CD14-positive monocyte (primary cell): ENCODE data around the gene MRGPRE. TPM values are rescaled to one million over a fixed set of nuclear protein-coding genes. Genes with fewer than 3 reads are reported as not detected.

Experiments used
- DNase-seq, 3 donors: peaks; one replicate each; pipeline ENCODE4 v3.0.0-alpha.2; 2011 to 2022
- H2AFZ ChIP-seq: 2 replicates; pipeline ENCODE4 v1.6.0; 2012; ENCODE audit warnings: mild to moderate bottlenecking, low read depth, low read length, inconsistent platforms; ENCODE audit not compliant: insufficient read depth, poor library complexity, severe bottlenecking
- H3K27ac ChIP-seq, 2 donors: 1 replicate in 1 of 2; 2 replicates in 1 of 2; pipeline ENCODE4 v1.5.1; 2012 to 2013; ENCODE audit warnings: low read length in 2 of 2, control low read depth in 1 of 2, inconsistent platforms in 1 of 2, low read depth in 1 of 2, mild to moderate bottlenecking in 1 of 2
- H3K27me3 ChIP-seq, 2 donors: one replicate each; pipeline versions ENCODE4 v1.6.0 to v1.6.1; 2011 to 2013; ENCODE audit warnings: low read length in 2 of 2; ENCODE audit not compliant: control insufficient read depth in 2 of 2, insufficient read depth in 2 of 2
- H3K36me3 ChIP-seq, 2 donors: replicated peaks in 1 of 2; 1 replicate in 1 of 2; 2 replicates in 1 of 2; pipeline versions ENCODE4 v1.5.1 to v1.6.1; 2012 to 2013; ENCODE audit warnings: low read length in 2 of 2, control low read depth in 1 of 2, inconsistent platforms in 1 of 2, mild to moderate bottlenecking in 1 of 2; ENCODE audit not compliant: insufficient read depth in 2 of 2, control insufficient read depth in 1 of 2
- H3K4me1 ChIP-seq, 2 donors: 1 replicate in 1 of 2; 2 replicates in 1 of 2; pipeline versions ENCODE4 v1.5.1 to v1.6.1; 2012 to 2013; ENCODE audit warnings: low read length in 2 of 2, control low read depth in 1 of 2, inconsistent platforms in 1 of 2, mild to moderate bottlenecking in 1 of 2, moderate library complexity in 1 of 2; ENCODE audit not compliant: insufficient read depth in 2 of 2, control insufficient read depth in 1 of 2
- H3K4me2 ChIP-seq: replicated peaks from 2 replicates; pipeline ENCODE3; 2012; ENCODE audit warnings: low read length, moderate library complexity, mild to moderate bottlenecking; ENCODE audit not compliant: poor library complexity, severe bottlenecking; ENCODE audit errors: extremely low read depth
- H3K4me3 ChIP-seq, 3 experiments: fragments of 200-600 bp in 1 of 3; sonication (generic) in 1 of 3; replicated peaks in 1 of 3; 1 replicate in 2 of 3; 2 replicates in 1 of 3; pipeline ENCODE4 v1.5.1; 2011 to 2013; ENCODE audit warnings: low read length in 3 of 3, mild to moderate bottlenecking in 3 of 3, control low read depth in 2 of 3, low read depth in 2 of 3, inconsistent platforms in 1 of 3, moderate library complexity in 1 of 3
- H3K79me2 ChIP-seq: 2 replicates; pipeline ENCODE4 v1.6.0; 2012; ENCODE audit warnings: mild to moderate bottlenecking, control low read depth, inconsistent platforms, low read length, moderate library complexity; ENCODE audit not compliant: insufficient read depth
- H3K9ac ChIP-seq: 2 replicates; pipeline ENCODE4 v1.6.0; 2017; ENCODE audit warnings: low read length, mild to moderate bottlenecking; ENCODE audit not compliant: insufficient read depth, poor library complexity, severe bottlenecking
- H3K9me3 ChIP-seq, 2 donors: replicated peaks in 1 of 2; 1 replicate in 1 of 2; 2 replicates in 1 of 2; pipeline versions ENCODE4 v1.5.1 to v1.6.1; 2012 to 2013; ENCODE audit warnings: low read length in 2 of 2, control low read depth in 1 of 2; ENCODE audit not compliant: control insufficient read depth in 1 of 2, insufficient read depth in 1 of 2
- H4K20me1 ChIP-seq: 2 replicates; pipeline ENCODE4 v1.6.0; 2012; ENCODE audit warnings: mild to moderate bottlenecking, low read length, control low read depth, moderate library complexity; ENCODE audit not compliant: insufficient read depth
- H3K27ac Mint-ChIP-seq, 7 donors: one replicate each; pipeline ENCODE4 v1.8.0; 2020; ENCODE audit warnings: mild to moderate bottlenecking in 7 of 7, mixed read lengths in 7 of 7, moderate library complexity in 6 of 7, inconsistent platforms in 2 of 7
- H3K27me3 Mint-ChIP-seq, 3 donors: one replicate each; pipeline ENCODE4 v1.8.0; 2021 to 2022; ENCODE audit warnings: low read depth in 3 of 3, mild to moderate bottlenecking in 3 of 3, mixed read lengths in 3 of 3, moderate library complexity in 3 of 3, inconsistent platforms in 1 of 3
- H3K36me3 Mint-ChIP-seq, 2 donors: one replicate each; pipeline ENCODE4 v1.8.0; 2020; ENCODE audit warnings: mixed read lengths in 2 of 2, inconsistent platforms in 1 of 2, mild to moderate bottlenecking in 1 of 2
- H3K4me1 Mint-ChIP-seq: one replicate; pipeline ENCODE4 v1.8.0; 2020; ENCODE audit warnings: mild to moderate bottlenecking, mixed read lengths
- H3K4me3 Mint-ChIP-seq, 2 donors: one replicate each; pipeline ENCODE4 v1.8.0; 2020; ENCODE audit warnings: mild to moderate bottlenecking in 2 of 2, mixed read lengths in 2 of 2, moderate library complexity in 1 of 2
- H3K9me3 Mint-ChIP-seq, 7 donors: one replicate each; pipeline ENCODE4 v1.8.0; 2020 to 2022; ENCODE audit warnings: mixed read lengths in 7 of 7, mild to moderate bottlenecking in 6 of 7, moderate library complexity in 6 of 7, inconsistent platforms in 2 of 7
- CTCF ChIP-seq: fragments of 200-600 bp; IDR thresholded peaks from one replicate; pipeline ENCODE4 v1.8.0; 2022; ENCODE audit warnings: antibody characterized with exemption, mild to moderate bottlenecking
- WGBS: methylation state at CpG from one replicate; pipeline ENCODE4 v1.1.5; 2013; ENCODE audit warnings: missing lambda C conversion rate; ENCODE audit not compliant: insufficient coverage; 5-methylcytosine and 5-hydroxymethylcytosine counted together
- intact Hi-C, 2 donors: fragments of 100-400 bp; cut with micrococcal nuclease; formaldehyde crosslinking; loops; one replicate each; pipeline versions ENCODE4 v1.15.0 to v1.15.1; 2023
- polyA plus RNA-seq, 3 donors: library from polyadenylated mRNA; depleted of rRNA in 1 of 3; unstranded in 2 of 3; stranded (reverse) in 1 of 3; fragments of 300-500 nt in 2 of 3; fragments of >200 nt in 1 of 3; fragmentation: Illumina TruSeq in 2 of 3; gene quantifications; 1 replicate in 2 of 3; 2 replicates in 1 of 3; pipeline ENCODE4 v1.2.3, GENCODE V29; 2012 to 2021

The MRGPRE gene
- polyA plus RNA-seq, 3 donors = not detected

- Histone ChIP-seq H3K79me2 (no peaks in the 10 kb centered on the region), H3K27ac (no peak overlapping the region), H3K4me1 (peaks cover 0 to 9% of the 10 kb centered on the region in 2 donors), H3K27me3 (peaks cover 4 to 32% of the 10 kb centered on the region in 2 donors), H3K4me3 (no peak overlapping the region), H4K20me1 (no peaks in the 10 kb centered on the region), H2AFZ (no peak overlapping the region), H3K4me2 (no peak overlapping the region), H3K9ac (no peak overlapping the region), H3K9me3 (no peaks in the 10 kb centered on the region), H3K36me3 (no peaks in the 10 kb centered on the region)
- peaks cover 0 to 5% (median 0%) of the 10 kb centered on the region in 7 donors for H3K9me3 Mint-ChIP-seq
- DNase-seq = no peak
- intact Hi-C loops = no loop called here
- TF ChIP-seq CTCF = no peak
- peak overlapping the region in 1 of 2 donors; percentile 21 for H3K4me3 Mint-ChIP-seq
- 96% methylated on average over 15 of the region's 15 CpGs for WGBS
- peaks cover 32 to 54% (median 39%) of the 10 kb centered on the region in 3 donors for H3K27me3 Mint-ChIP-seq
- no peaks in the 10 kb centered on the region for H3K36me3 Mint-ChIP-seq
- H3K4me1 Mint-ChIP-seq = no peaks in the 10 kb centered on the region
- no peak overlapping the region for H3K27ac Mint-ChIP-seq
These were observed 31.1 kb downstream of the MRGPRE start for GRCh38 chr11:3201112-3201581.

- Histone ChIP-seq H3K4me2 (no peak overlapping the region), H2AFZ (no peak overlapping the region), H3K27ac (no peak overlapping the region), H3K79me2 (no peaks in the 10 kb centered on the region), H3K36me3 (no peaks in the 10 kb centered on the region), H3K27me3 (peaks cover 4 to 32% of the 10 kb centered on the region in 2 donors), H3K4me3 (no peak overlapping the region), H3K4me1 (peaks cover under 1 to 4% of the 10 kb centered on the region in 2 donors), H3K9ac (no peak overlapping the region), H3K9me3 (no peaks in the 10 kb centered on the region), H4K20me1 (no peaks in the 10 kb centered on the region)
- no peaks in the 10 kb centered on the region for H3K36me3 Mint-ChIP-seq
- peaks cover under 1% of the 10 kb centered on the region for H3K4me1 Mint-ChIP-seq
- no peak for TF ChIP-seq CTCF
- peaks cover 0 to 5% (median 0%) of the 10 kb centered on the region in 7 donors for H3K9me3 Mint-ChIP-seq
- WGBS = 66% methylated on average over 5 of the region's 12 CpGs
- intact Hi-C loops = no loop called here
- H3K27ac Mint-ChIP-seq = no peak overlapping the region
- DNase-seq = no peak
- H3K4me3 Mint-ChIP-seq = no peak overlapping the region
- H3K27me3 Mint-ChIP-seq = peaks cover 32 to 56% (median 39%) of the 10 kb centered on the region in 3 donors
These were observed 31.7 kb downstream of the MRGPRE start for GRCh38 chr11:3200388-3201111.
